Mesodermal cell (in vitro differentiated cells): ENCODE data around the gene NCKAP5.
"Not testable (repeated sequence)": the region's sequence is repeated elsewhere in the genome, so short reads cannot be mapped to it uniquely, and the experiment has no call there.

ENCODE experiments used
- H3K27ac ChIP-seq: 2 replicates; pipeline ENCODE4 v1.7.0; 2013; ENCODE audit warnings: mild to moderate bottlenecking, low read depth, low read length, moderate library complexity; ENCODE audit not compliant: severe bottlenecking
- H3K36me3 ChIP-seq: 2 replicates; pipeline ENCODE4 v1.7.1; 2013; ENCODE audit warnings: mild to moderate bottlenecking, low read length, moderate library complexity; ENCODE audit not compliant: control insufficient read depth, insufficient read depth
- H3K4me1 ChIP-seq: one replicate; pipeline ENCODE4 v1.7.1; 2013; ENCODE audit warnings: mild to moderate bottlenecking, low read length; ENCODE audit not compliant: insufficient read depth, control insufficient read depth, poor library complexity, severe bottlenecking
- H3K4me3 ChIP-seq: 2 replicates; pipeline ENCODE4 v1.7.0; 2013; ENCODE audit warnings: low read length, control low read depth, mild to moderate bottlenecking; ENCODE audit not compliant: insufficient read depth, poor library complexity, severe bottlenecking; ENCODE audit errors: extremely low read depth
- H3K9me3 ChIP-seq: 2 replicates; pipeline ENCODE4 v1.7.1; 2013; ENCODE audit warnings: mild to moderate bottlenecking, low read length, moderate library complexity; ENCODE audit not compliant: control insufficient read depth
- WGBS, 2 experiments: methylation state at CpG; one replicate each; pipeline ENCODE4 v1.1.5; 2013; ENCODE audit warnings: missing lambda C conversion rate in 2 of 2; ENCODE audit not compliant: insufficient coverage in 2 of 2; 5-methylcytosine and 5-hydroxymethylcytosine counted together

NCKAP5 gene

GRCh38 chr2:133522204-133522603 lies 46.1 kb downstream of the NCKAP5 start:
- H3K4me3 ChIP-seq: no peak overlapping the region
- H3K4me1 ChIP-seq: no peaks in the 10 kb centered on the region
- H3K27ac ChIP-seq: no peak overlapping the region
- H3K9me3 ChIP-seq: no peaks in the 10 kb centered on the region
- H3K36me3 ChIP-seq: no peaks in the 10 kb centered on the region
- 78 to 91% methylated on average over 1 of the region's 1 CpG for WGBS, 2 experiments

- WGBS, 2 experiments: 90 to 92% methylated on average over 2 to 3 of the region's 3 CpGs
- H3K36me3 ChIP-seq: no peaks in the 10 kb centered on the region
- no peaks in the 10 kb centered on the region for H3K9me3 ChIP-seq
- H3K4me1 ChIP-seq: no peaks in the 10 kb centered on the region
- H3K27ac ChIP-seq: no peak overlapping the region
- H3K4me3 ChIP-seq: no peak overlapping the region
These were observed 47.0 kb downstream of the NCKAP5 start for GRCh38 chr2:133521146-133521745.

DNA sequence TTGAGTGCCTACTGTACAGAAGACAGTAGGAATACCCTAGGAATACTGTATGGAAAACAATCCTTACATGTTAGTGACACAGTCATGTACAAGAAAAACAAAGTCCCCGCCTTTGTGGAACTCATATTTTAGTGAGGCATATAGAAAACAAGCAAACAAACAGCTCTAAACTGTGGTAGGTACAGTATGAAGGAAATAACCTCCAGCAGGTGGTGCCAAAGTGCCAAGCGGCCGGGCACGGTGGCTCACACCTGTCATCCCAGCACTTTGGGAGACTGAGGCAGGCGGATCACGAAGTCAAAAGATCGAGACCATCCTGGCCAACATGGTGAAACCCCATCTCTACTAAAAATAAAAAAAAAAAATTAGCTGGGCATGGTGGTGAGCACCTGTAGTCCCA lies 48.6 kb downstream of the NCKAP5 start:
- not testable (repeated sequence) for H3K36me3 ChIP-seq, H3K4me1 ChIP-seq, H3K4me3 ChIP-seq, H3K9me3 ChIP-seq, H3K27ac ChIP-seq
- WGBS, 2 experiments: 47% methylated on average over 3 of the region's 7 CpGs; no CpG with 5 or more reads in 1 of the 2 experiments

DNA sequence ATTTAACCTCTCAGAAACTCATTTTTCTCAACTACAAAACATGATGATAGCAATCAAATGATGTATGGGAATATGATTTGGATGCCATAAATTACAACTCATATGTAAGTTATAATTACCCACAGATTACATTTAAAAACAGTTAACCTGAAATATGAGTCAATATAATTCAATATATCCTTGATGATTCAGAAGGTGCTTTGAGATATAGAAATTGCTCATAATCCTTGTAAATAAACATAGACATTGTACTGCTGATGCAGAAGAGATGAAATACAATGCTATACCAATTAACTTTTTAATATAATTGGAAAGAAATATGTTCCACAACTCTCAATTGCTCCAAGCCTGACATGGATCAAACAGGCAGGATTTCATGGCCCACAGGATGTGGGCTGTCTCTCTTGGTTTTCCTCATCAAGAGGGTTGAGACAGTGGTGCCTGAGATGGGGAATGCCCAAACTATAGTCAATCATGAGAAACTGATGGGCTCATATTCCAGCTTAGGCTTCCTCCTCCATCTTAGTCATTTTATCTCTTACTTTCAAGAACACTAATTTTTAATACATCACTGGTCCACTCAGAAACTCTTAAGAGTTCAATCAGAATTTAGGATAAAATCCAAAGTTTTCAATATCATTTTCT lies 49.4 kb downstream of the NCKAP5 start:
- H3K36me3 ChIP-seq: no peaks in the 10 kb centered on the region
- H3K9me3 ChIP-seq: no peaks in the 10 kb centered on the region
- H3K4me3 ChIP-seq: no peak overlapping the region
- no peaks in the 10 kb centered on the region for H3K4me1 ChIP-seq
- H3K27ac ChIP-seq: no peak overlapping the region

GRCh38 chr2:133517876-133518275 lies 50.4 kb downstream of the NCKAP5 start:
- 75 to 94% methylated on average over 1 to 3 of the region's 3 CpGs for WGBS, 2 experiments
- no peaks in the 10 kb centered on the region for H3K9me3 ChIP-seq
- no peak overlapping the region for H3K27ac ChIP-seq
- H3K36me3 ChIP-seq: no peaks in the 10 kb centered on the region
- no peaks in the 10 kb centered on the region for H3K4me1 ChIP-seq
- no peak overlapping the region for H3K4me3 ChIP-seq

DNA sequence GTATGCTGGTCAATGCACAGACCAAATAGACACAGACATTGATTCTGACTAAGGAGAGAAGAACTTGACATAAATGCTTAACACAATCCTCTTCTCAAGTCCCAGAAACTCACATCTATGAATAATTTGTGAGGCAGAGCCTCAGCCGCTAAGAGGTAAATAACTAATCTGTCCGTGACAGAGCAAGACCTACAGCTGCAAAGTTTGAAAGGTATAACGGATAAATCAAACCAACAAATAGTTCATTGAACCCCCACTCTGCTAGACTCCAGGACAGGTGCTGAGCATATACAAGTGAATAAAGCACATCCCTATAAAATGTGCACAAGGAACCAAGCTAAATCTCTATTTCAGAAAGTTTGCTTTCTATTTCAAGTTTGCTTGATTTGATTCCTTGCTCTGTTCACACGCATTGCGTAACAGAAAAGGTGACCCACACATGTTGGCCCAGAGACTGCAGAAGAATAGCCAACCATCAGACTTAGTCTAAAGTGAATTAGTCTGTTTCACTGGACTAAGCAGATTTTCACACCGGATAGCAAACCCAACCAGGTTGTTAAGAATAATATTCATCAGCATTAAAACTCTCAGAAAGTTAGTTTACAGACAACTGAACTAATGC lies 51.7 kb downstream of the NCKAP5 start:
- 93 to 100% methylated on average over 4 to 5 of the region's 6 CpGs for WGBS, 2 experiments
- Histone ChIP-seq H3K9me3 (no peaks in the 10 kb centered on the region), H3K36me3 (no peaks in the 10 kb centered on the region)

GRCh38 chr2:133515271-133515670 lies 53.0 kb downstream of the NCKAP5 start:
- H3K4me1 ChIP-seq: no peaks in the 10 kb centered on the region
- H3K27ac ChIP-seq: no peak overlapping the region
- no peaks in the 10 kb centered on the region for H3K36me3 ChIP-seq
- WGBS, 2 experiments: 86 to 100% methylated on average over 1 of the region's 2 CpGs
- no peak overlapping the region for H3K4me3 ChIP-seq
- no peaks in the 10 kb centered on the region for H3K9me3 ChIP-seq

More for the DNA sequence above, 51.7 kb downstream of the NCKAP5 start:
- H3K4me1 ChIP-seq: no peaks in the 10 kb centered on the region
- H3K27ac ChIP-seq: no peak overlapping the region
- H3K4me3 ChIP-seq: no peak overlapping the region

- no peak overlapping the region for H3K27ac ChIP-seq
- H3K36me3 ChIP-seq: no peaks in the 10 kb centered on the region
- no peak overlapping the region for H3K4me3 ChIP-seq
- no peaks in the 10 kb centered on the region for H3K9me3 ChIP-seq
- no peaks in the 10 kb centered on the region for H3K4me1 ChIP-seq
- WGBS, 2 experiments: 88 to 93% methylated on average over 6 to 7 of the region's 8 CpGs
These were observed 54.4 kb downstream of the NCKAP5 start for GRCh38 chr2:133513893-133514292.

GRCh38 chr2:133512121-133512520 lies 56.1 kb downstream of the NCKAP5 start:
- no peaks in the 10 kb centered on the region for H3K4me1 ChIP-seq
- H3K4me3 ChIP-seq: no peak overlapping the region
- no peaks in the 10 kb centered on the region for H3K36me3 ChIP-seq
- no peak overlapping the region for H3K27ac ChIP-seq
- WGBS, 2 experiments: 100% methylated on average over 1 of the region's 4 CpGs; no CpG with 5 or more reads in 1 of the 2 experiments
- no peaks in the 10 kb centered on the region for H3K9me3 ChIP-seq

DNA sequence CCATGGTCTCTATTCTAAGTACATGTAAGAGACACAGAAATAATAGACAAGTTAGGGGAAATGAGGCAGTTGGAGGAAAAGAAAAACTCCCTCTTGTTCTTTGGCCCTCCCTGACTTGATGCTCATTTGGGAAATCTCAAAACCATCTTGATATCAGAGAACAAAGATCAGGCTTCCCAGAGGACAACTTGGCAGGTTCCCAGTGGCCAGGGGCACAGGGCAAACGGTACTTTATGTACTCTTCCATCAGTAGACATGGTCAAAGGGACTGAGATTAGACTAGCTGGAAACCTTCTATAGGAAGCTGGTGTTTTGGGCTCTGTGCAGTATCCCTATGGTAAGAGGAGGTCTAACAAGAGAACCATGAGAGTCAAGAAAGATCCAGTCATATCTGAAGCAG lies 56.6 kb downstream of the NCKAP5 start:
- Histone ChIP-seq H3K4me1 (no peaks in the 10 kb centered on the region), H3K36me3 (no peaks in the 10 kb centered on the region), H3K4me3 (no peak overlapping the region), H3K9me3 (no peaks in the 10 kb centered on the region), H3K27ac (no peak overlapping the region)
- no CpG with 5 or more reads among the region's 1 CpG for WGBS, 2 experiments

GRCh38 chr2:133509777-133510176 lies 58.5 kb downstream of the NCKAP5 start:
- no peak overlapping the region for H3K4me3 ChIP-seq
- 84 to 85% methylated on average over 6 of the region's 6 CpGs for WGBS, 2 experiments
- H3K27ac ChIP-seq: no peak overlapping the region
- H3K4me1 ChIP-seq: no peaks in the 10 kb centered on the region
- no peaks in the 10 kb centered on the region for H3K36me3 ChIP-seq
- no peaks in the 10 kb centered on the region for H3K9me3 ChIP-seq
